Activated naive CD4-positive, alpha-beta T cell treated with anti-CD3 and anti-CD28 coated beads for 36 hours (primary cell): Measurements from ENCODE around the gene FHAD1. TPM values are rescaled to one million over a fixed set of nuclear protein-coding genes. Genes with fewer than 3 reads are reported as not detected.

Experiments used
- CTCF ChIA-PET: fragments of 350-600 bp; sonication (Branson Sonifier 250); formaldehyde crosslinking; loops from one replicate; lab custom pipeline; 2021; ENCODE audit warnings: antibody characterized with exemption; lab: Charles Lee
- DNase-seq: peaks from one replicate; pipeline ENCODE4 v3.0.0-alpha.2; 2020
- H3K27ac Mint-ChIP-seq: one replicate; pipeline ENCODE4 v1.8.0; 2021; ENCODE audit warnings: mild to moderate bottlenecking, mixed read lengths
- H3K27me3 Mint-ChIP-seq: one replicate; pipeline ENCODE4 v1.8.0; 2021; ENCODE audit warnings: low read depth, mixed read lengths
- H3K36me3 Mint-ChIP-seq: one replicate; pipeline ENCODE4 v1.8.0; 2021; ENCODE audit warnings: low read depth, mixed read lengths
- H3K4me1 Mint-ChIP-seq: one replicate; pipeline ENCODE4 v1.8.0; 2021; ENCODE audit warnings: low read depth, mixed read lengths
- H3K4me3 Mint-ChIP-seq: one replicate; pipeline ENCODE4 v1.8.0; 2021; ENCODE audit warnings: mild to moderate bottlenecking, moderate library complexity, mixed read lengths
- H3K9me3 Mint-ChIP-seq: one replicate; pipeline ENCODE4 v1.8.0; 2021; ENCODE audit warnings: mixed read lengths
- intact Hi-C: fragments of 100-400 bp; cut with micrococcal nuclease; formaldehyde crosslinking; loops from one replicate; pipeline ENCODE4 v1.15.1; 2023
- total RNA-seq, 2 experiments: library from RNA; stranded (reverse); gene quantifications; one replicate each; pipeline ENCODE4 v1.2.3, GENCODE V29; 2021

Gene FHAD1
- under 1 TPM in 1 of 2 experiments, not detected in 1; 0.45 TPM for total RNA-seq

DNA sequence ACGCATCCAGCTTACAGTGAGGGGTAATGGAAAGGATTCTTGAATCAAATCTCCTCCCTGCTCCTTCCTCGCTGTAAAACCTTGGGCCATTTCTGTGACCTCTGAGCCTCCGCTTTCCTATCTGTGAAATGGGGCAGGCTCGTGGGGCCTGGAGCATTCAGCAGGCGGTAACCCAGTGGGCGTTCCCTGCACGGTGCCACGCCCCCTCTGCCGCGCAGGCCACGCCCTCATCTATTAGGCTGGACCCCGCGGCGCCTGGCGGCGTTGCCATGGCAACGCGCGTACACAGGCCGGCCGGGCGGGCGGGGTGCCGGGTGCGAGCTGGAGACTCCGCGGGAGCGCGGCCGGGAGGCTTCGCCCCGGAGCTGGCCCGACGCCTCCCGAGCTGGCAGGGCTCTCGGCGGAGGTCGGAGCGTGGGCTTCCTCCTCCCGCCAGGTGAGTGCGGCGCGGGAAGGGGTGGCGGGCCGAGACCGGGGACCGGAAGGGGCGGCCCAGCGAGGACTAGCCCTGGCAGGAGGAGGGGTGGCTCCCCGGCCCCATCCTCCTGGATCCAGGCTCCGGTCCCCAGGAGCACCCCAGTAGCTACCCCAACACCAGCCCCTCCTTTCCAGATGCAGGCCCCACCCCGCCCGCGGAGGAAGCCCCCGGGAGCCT is at the start of gene FHAD1:
TSS of gene FHAD1 (plus strand) at position 264 of the 655 bp plus-strand sequence. CDS start 4,562 bp downstream, outside the sequence.
- intact Hi-C loops: loop anchor here (5.0 to 10.0 kb wide), 2 partner anchors 165 to 588 kb away; no protein-coding TSS in a partner anchor
- H3K36me3 Mint-ChIP-seq: no peaks in the 10 kb centered on the region
- H3K27ac Mint-ChIP-seq: peak within 1 kb of the TSS; percentile 59
- CTCF ChIA-PET: interaction anchor here (2.4 kb wide), 1 partner anchor 16 kb away, joined by 9 read pairs; no protein-coding TSS in a partner anchor
- peaks cover 50% of the 10 kb centered on the region for H3K27me3 Mint-ChIP-seq
- H3K9me3 Mint-ChIP-seq: peaks cover 7% of the 10 kb centered on the region
- DNase-seq: peak; percentile 48
- H3K4me1 Mint-ChIP-seq: peaks cover 66% of the 10 kb centered on the region
- peak within 1 kb of the TSS; percentile 51 for H3K4me3 Mint-ChIP-seq

DNA sequence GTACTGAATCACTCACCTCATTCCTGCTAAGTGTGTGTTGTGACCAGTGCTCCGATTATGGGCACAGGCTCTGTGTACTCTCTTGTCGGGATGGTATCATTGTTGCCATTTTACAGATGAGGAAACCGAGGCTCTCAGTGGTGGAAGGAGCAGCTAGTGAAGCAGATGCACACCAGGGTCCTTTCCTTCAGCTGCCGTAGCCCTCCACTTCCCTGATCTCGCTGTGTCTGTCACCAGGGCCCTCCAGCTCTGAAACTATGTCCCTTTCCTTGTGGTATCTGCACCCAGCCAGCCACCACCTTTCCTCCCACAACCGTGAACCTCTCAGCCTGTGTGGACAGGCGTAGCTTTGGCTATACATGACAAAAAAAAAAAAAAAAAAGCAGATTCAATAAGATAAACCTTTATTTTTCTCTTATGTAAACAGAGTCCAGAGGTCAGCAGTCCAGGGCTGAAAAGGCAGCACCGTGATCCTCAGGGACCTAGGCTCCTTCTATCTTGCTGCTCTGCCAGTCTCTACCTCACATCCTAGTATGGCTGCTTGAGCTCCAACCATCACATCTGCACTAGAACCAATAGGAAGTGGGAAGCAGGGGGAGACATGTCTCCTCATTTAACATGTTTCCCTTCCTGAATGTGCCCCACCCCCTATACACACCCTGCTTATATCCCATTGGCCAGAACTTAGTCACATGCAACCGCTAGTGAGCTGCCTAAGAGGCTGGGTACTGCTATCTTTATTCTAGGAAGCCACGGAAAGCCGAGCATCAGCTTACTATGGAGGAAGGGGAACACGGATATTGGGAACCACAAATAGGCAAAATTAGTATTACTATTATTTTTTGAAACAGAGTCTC is 49.2 kb upstream of the FHAD1 start:
- H3K4me3 Mint-ChIP-seq: no peak overlapping the region
- H3K9me3 Mint-ChIP-seq: no peaks in the 10 kb centered on the region
- H3K27ac Mint-ChIP-seq: no peak overlapping the region
- intact Hi-C loops: no loop called here
- no peaks in the 10 kb centered on the region for H3K27me3 Mint-ChIP-seq
- DNase-seq: no peak
- no peaks in the 10 kb centered on the region for H3K36me3 Mint-ChIP-seq
- no peaks in the 10 kb centered on the region for H3K4me1 Mint-ChIP-seq
- CTCF ChIA-PET: no interaction called here

DNA sequence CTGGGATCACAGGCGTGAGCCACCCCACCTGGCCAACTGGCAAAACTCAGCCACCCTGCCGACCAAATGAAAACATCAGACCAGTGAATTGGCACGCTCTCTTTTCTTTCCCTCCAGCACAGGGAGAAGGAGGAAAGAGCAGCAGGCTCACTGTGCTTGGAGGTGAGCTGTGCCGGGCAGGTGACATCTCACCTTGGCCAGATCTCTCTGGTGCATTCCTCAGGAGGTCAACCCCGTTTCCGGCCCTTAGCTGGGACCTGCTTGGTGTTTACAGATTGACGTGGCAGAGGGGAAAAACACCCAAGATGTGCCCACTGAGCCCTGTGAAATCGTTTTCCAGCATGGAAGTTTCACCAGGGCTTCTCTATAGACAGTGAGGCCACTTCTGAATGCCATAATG is 48.3 kb upstream of the FHAD1 start:
- Mint-ChIP-seq H3K36me3 (no peaks in the 10 kb centered on the region), H3K9me3 (no peaks in the 10 kb centered on the region), H3K27ac (no peak overlapping the region), H3K27me3 (no peaks in the 10 kb centered on the region), H3K4me3 (no peak overlapping the region), H3K4me1 (no peaks in the 10 kb centered on the region)
- DNase-seq: no peak
- intact Hi-C loops: no loop called here
- CTCF ChIA-PET: no interaction called here

DNA sequence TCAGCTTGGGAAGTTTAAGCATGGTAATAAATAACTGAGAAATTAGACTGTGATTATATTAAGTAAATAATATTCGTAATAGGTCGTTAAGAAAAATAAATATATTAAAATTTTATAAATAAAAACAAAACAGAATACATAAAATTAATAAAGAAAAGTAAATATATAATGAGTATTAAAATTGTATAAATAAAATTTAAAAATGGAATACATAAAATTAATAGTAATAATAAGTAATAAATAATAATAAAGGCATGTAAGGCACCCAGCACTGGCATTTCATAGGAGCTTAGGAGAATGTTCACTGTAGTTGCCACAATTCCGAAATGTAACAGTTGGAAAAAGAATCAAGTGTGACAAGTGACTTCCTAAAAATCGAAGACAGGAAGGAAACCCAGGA is 45.8 kb upstream of the FHAD1 start:
- Mint-ChIP-seq H3K27me3 (peaks cover 3% of the 10 kb centered on the region), H3K4me3 (no peak overlapping the region), H3K27ac (no peak overlapping the region), H3K9me3 (no peaks in the 10 kb centered on the region), H3K4me1 (no peaks in the 10 kb centered on the region), H3K36me3 (no peaks in the 10 kb centered on the region)
- CTCF ChIA-PET: no interaction called here
- DNase-seq: no peak
- intact Hi-C loops: no loop called here

DNA sequence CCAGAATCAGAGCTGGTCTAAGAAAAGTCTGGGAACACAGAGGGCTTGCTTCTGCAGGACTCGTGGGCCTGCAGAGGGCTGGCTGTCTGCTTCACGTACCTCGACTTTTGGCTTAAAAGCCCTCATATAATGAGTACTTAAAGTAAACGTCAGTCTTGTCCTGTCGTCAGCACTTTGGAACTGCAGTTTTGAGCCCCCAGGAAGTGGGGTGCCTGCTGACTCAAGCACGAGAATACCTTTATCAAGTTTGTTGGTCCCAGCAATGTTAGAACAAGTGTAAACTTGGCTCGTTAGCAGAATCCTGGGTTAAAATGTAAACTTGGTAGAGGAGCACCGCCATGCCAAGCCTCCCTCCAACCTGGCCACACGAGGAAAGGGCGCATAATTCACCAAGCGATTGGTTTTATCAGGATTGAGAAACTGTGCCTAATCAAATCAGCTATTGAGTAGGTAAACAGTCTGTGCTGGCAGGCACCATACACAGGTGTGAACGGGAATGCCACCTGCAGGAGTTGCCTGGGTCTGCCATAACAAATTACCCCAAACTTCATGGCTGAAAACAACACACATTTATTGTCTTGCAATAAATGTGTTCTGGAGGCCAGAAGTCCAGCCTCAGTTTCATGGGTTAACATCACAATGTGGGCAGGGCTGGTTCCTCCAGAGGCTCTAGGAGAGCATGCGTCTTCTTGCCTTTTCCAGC is 45.0 kb upstream of the FHAD1 start:
- Mint-ChIP-seq H3K27me3 (peaks cover 3% of the 10 kb centered on the region), H3K4me3 (no peak overlapping the region), H3K4me1 (no peaks in the 10 kb centered on the region), H3K9me3 (no peaks in the 10 kb centered on the region), H3K36me3 (no peaks in the 10 kb centered on the region), H3K27ac (no peak overlapping the region)
- no peak for DNase-seq
- intact Hi-C loops: no loop called here
- CTCF ChIA-PET: interaction anchor here (0.5 kb wide), 1 partner anchor 71 kb away, joined by 3 read pairs; no protein-coding TSS in a partner anchor

DNA sequence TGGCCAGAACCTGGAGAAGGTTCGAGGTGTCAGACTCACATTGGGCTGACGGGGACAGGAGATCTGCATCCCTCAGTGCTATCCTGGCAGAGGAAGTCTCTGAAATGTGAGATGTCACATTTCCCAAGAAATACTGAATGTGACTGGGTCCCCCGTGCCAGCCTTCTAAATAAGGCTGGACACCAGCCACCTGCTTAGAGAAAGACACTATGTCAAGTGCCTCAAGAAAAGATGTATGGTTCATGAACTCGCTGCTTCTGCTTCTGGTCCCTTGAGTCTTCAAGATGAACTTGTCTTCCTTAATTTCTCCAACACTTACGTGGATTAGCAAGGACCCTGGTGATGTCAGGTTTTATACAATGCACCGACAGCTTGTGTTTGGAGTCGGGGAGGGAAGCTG is 42.1 kb upstream of the FHAD1 start:
- Mint-ChIP-seq H3K9me3 (no peaks in the 10 kb centered on the region), H3K27me3 (peaks cover 3% of the 10 kb centered on the region), H3K36me3 (no peaks in the 10 kb centered on the region), H3K27ac (no peak overlapping the region), H3K4me1 (no peaks in the 10 kb centered on the region), H3K4me3 (no peak overlapping the region)
- DNase-seq: no peak
- intact Hi-C loops: no loop called here
- CTCF ChIA-PET: no interaction called here

DNA sequence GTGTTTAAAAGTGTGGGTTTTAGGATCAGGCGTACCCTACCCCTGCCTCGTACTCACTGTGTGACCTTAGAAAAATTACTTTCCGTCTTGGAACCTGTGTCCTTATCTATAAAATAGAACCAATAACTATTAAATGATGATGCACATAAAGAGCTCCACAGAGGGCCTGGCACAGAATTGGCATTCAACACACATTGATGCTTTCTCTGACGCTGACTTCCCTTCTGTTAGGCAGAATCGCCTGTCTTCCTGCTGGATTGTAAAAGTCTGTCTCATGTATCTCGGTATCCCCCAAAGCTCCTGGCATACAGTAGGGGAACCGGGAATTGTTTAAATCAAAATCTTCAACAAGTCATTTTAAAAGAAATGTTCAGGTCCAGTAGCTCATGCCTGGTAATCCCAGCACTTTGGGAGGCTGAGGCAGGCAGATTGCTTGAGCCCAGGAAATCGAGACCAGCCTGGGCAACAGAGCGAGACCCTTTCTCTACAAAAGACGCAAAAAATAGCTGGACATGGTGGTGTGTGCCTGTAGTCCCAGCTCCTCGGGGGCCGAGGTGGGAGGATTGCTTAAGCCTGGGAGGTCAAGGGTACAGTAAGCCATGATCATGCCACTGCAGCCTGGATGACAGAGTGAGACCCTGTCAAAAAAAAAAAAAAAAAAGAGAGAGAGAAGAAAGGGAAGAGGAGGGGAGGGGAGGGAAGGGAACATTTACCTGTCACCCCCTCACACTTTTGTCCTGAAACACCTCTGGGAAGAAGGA is 41.3 kb upstream of the FHAD1 start:
- CTCF ChIA-PET: interaction anchor here (0.8 kb wide), 1 partner anchor 20 kb away, joined by 3 read pairs; no protein-coding TSS in a partner anchor
- no peak for DNase-seq
- Mint-ChIP-seq H3K36me3 (no peaks in the 10 kb centered on the region), H3K27ac (no peak overlapping the region), H3K9me3 (no peaks in the 10 kb centered on the region), H3K4me3 (no peak overlapping the region), H3K27me3 (peaks cover 3% of the 10 kb centered on the region), H3K4me1 (no peaks in the 10 kb centered on the region)
- intact Hi-C loops: no loop called here

DNA sequence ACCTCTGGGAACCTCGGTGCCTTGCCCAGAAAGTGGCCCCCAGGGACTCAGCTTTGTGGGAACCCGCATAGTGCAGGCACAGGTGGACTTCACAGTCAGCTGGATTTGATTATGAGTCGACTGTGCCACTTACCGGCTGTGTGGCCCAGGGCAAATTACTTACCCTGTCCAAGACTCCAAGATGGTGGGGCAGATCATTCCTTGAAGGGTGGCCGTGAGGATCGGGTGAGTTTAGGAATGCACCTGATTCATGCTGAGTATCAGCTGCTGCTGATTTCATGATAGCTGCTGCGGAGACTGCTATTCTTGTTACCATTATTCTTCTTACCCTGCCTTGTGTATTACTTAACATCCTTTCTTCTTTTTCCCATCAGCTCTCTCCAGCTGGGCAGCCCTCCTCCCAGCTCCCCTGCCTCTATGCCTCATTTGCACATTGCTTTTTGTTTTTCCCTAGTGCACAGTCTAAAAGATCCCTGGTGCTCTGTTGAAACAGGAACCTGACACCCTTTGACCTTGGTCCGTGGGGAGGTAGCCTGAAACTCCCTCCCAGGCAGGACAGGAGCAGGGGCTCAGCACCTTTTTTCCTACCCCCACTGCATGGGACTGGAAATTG is 40.5 kb upstream of the FHAD1 start:
- intact Hi-C loops: no loop called here
- CTCF ChIA-PET: no interaction called here
- no peak overlapping the region for H3K4me3 Mint-ChIP-seq
- no peaks in the 10 kb centered on the region for H3K9me3 Mint-ChIP-seq
- no peaks in the 10 kb centered on the region for H3K36me3 Mint-ChIP-seq
- no peaks in the 10 kb centered on the region for H3K4me1 Mint-ChIP-seq
- DNase-seq: no peak
- H3K27ac Mint-ChIP-seq: no peak overlapping the region
- peaks cover 3% of the 10 kb centered on the region for H3K27me3 Mint-ChIP-seq

DNA sequence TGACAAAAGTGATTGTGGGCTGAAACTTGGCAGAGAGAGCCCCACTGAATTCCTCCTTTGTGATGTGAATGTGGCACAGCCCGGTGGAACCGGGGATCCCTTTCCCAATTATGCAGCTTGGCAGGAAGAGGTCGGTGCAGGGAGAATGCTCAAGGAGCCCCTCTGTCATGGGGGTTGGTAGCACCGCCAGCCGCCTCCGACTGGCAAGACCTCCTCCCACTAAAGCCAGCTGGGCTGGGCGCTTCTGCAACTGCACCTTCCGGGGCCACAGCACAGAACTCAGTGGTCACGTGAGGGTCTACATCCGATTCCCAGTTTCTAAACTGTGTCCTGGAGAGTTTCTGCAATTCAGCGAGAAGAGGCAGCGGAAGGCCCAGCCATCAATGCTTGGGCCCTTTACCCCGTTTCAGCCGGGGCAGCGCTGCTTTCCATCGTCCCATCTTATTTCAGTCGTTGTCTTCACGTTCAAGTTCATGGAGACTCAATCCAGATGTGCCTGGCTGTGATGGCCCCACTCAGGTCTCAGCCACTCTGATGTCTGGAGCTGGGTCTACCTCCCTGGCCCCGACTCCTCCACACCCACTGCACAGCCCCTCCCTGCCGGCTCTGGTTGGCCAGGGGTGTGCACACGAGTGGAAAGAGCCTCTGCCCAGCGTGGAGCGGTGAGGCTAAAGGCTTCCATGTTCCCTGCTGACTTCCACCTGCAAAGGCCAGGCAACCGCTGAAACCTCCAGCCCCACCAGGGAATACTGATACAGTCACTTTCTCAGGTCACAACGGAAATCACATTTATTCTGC is 39.8 kb upstream of the FHAD1 start:
- DNase-seq: no peak
- no peaks in the 10 kb centered on the region for H3K36me3 Mint-ChIP-seq
- H3K4me3 Mint-ChIP-seq: no peak overlapping the region
- no peaks in the 10 kb centered on the region for H3K9me3 Mint-ChIP-seq
- CTCF ChIA-PET: no interaction called here
- H3K4me1 Mint-ChIP-seq: no peaks in the 10 kb centered on the region
- H3K27ac Mint-ChIP-seq: no peak overlapping the region
- peaks cover 3% of the 10 kb centered on the region for H3K27me3 Mint-ChIP-seq
- intact Hi-C loops: no loop called here

DNA sequence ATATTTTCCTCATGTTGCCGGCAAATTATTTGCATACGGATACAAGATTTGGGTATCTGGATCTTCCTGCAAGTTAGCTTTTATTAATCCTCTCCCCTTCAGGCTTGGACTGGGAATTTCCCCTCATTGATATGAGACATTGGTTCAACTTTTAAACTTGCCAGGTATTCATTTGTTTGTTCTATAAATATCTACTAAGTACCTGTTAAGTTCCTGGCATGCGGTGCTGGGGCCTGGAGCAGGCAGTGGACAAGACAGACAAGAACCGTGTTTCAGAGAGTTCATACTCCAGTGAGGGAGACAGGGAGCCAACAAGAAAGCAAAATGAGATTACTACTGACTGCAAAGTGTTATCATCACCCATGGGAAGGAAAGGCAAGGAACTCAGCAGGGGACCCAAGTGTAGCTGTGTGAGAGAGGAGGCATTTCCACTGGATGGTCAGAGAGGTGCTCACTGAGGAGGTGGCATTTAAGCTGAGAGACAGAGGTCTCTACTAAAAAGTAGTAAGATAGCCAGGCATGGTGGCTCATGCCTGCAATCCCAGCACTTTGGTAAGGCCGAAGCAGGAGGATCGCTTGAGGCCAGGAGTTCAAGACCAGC is 39.1 kb upstream of the FHAD1 start:
- H3K9me3 Mint-ChIP-seq: no peaks in the 10 kb centered on the region
- DNase-seq: no peak
- CTCF ChIA-PET: no interaction called here
- intact Hi-C loops: no loop called here
- H3K27ac Mint-ChIP-seq: no peak overlapping the region
- no peaks in the 10 kb centered on the region for H3K4me1 Mint-ChIP-seq
- H3K36me3 Mint-ChIP-seq: no peaks in the 10 kb centered on the region
- H3K4me3 Mint-ChIP-seq: no peak overlapping the region
- peaks cover 8% of the 10 kb centered on the region for H3K27me3 Mint-ChIP-seq
